Adipose tissue (tissue), 3 donors: ENCODE data around the gene CLINT1. TPM values are rescaled to one million over a fixed set of nuclear protein-coding genes. Genes with fewer than 3 reads are reported as not detected.

ENCODE experiments used
- H3K27ac ChIP-seq: one replicate; pipeline ENCODE4 v1.5.1; 2013; ENCODE audit warnings: low read depth, low read length
- WGBS, 3 donors: extraction: QIAGEN DNeasy Blood & Tissue Kit; methylation state at CpG; one replicate each; pipeline ENCODE4 v1.1.7; 2013; 5-methylcytosine and 5-hydroxymethylcytosine counted together
- polyA plus RNA-seq, 3 donors: library from polyadenylated mRNA; stranded (reverse); fragments of 200-250 nt; gene quantifications; one replicate each; pipeline ENCODE4 v1.2.3, GENCODE V29; 2013
- donor health status: healthy with polysubstance abuse.
- donor health status: Bipolar disorder and iron deficiency.
- donor health status: healthy.

CLINT1 gene
- polyA plus RNA-seq, 3 donors = 29.6 to 41.2 (median 29.7) TPM

- WGBS, 3 donors = 36 to 55% (median 43%) methylated on average over 8 of the region's 8 CpGs
- no peak overlapping the region for H3K27ac ChIP-seq
These were observed 30.6 kb downstream of the CLINT1 start for GRCh38 chr5:157828105-157828943.

- no peak overlapping the region for H3K27ac ChIP-seq
- WGBS, 3 donors = 9 to 10% (median 10%) methylated on average over 3 of the region's 3 CpGs
These were observed 31.5 kb downstream of the CLINT1 start for GRCh38 chr5:157827423-157827822.

GRCh38 chr5:157823655-157824054, 35.3 kb downstream of the CLINT1 start:
- H3K27ac ChIP-seq = no peak overlapping the region
- 95 to 98% (median 97%) methylated on average over 8 of the region's 8 CpGs for WGBS, 3 donors

GRCh38 chr5:157821822-157822622, 36.9 kb downstream of the CLINT1 start:
- WGBS, 3 donors = 85 to 92% (median 88%) methylated on average over 7 of the region's 7 CpGs
- H3K27ac ChIP-seq = no peak overlapping the region

- 86 to 94% (median 90%) methylated on average over 1 of the region's 1 CpG for WGBS, 3 donors
- H3K27ac ChIP-seq = no peak overlapping the region
These were observed 37.5 kb downstream of the CLINT1 start for GRCh38 chr5:157821405-157821804.

- H3K27ac ChIP-seq = no peak overlapping the region
- 20 to 31% (median 27%) methylated on average over 6 of the region's 6 CpGs for WGBS, 3 donors
These were observed 38.2 kb downstream of the CLINT1 start for GRCh38 chr5:157820593-157821252.

- WGBS, 3 donors = 41 to 61% (median 52%) methylated on average over 3 of the region's 3 CpGs
- no peak overlapping the region for H3K27ac ChIP-seq
These were observed 39.3 kb downstream of the CLINT1 start for GRCh38 chr5:157819502-157820115.

GRCh38 chr5:157818368-157818767, 40.6 kb downstream of the CLINT1 start:
- 90 to 95% (median 92%) methylated on average over 2 of the region's 2 CpGs for WGBS, 3 donors
- H3K27ac ChIP-seq = no peak overlapping the region

- WGBS, 3 donors = 91 to 96% (median 96%) methylated on average over 2 of the region's 2 CpGs
- no peak overlapping the region for H3K27ac ChIP-seq
These were observed 41.0 kb downstream of the CLINT1 start for GRCh38 chr5:157817928-157818327.

- 43 to 79% (median 54%) methylated on average over 5 of the region's 5 CpGs for WGBS, 3 donors
- H3K27ac ChIP-seq = no peak overlapping the region
These were observed 41.6 kb downstream of the CLINT1 start for GRCh38 chr5:157817387-157817702.

- no peak overlapping the region for H3K27ac ChIP-seq
- WGBS, 3 donors = 31 to 53% (median 42%) methylated on average over 1 of the region's 1 CpG
These were observed 42.1 kb downstream of the CLINT1 start for GRCh38 chr5:157816682-157817386.

GRCh38 chr5:157812086-157812485, 46.9 kb downstream of the CLINT1 start:
- 80 to 87% (median 85%) methylated on average over 2 of the region's 2 CpGs for WGBS, 3 donors
- H3K27ac ChIP-seq = no peak overlapping the region

- WGBS, 3 donors = 82 to 92% (median 85%) methylated on average over 2 of the region's 2 CpGs
These were observed 50.9 kb downstream of the CLINT1 start for GRCh38 chr5:157808043-157808442.

GRCh38 chr5:157802736-157803135, 56.2 kb downstream of the CLINT1 start:
- H3K27ac ChIP-seq = no peak overlapping the region
- WGBS, 3 donors = 93 to 99% (median 97%) methylated on average over 6 of the region's 6 CpGs

More at GRCh38 chr5:157808043-157808442, 50.9 kb downstream of the CLINT1 start:
- H3K27ac ChIP-seq = no peak overlapping the region

- WGBS, 3 donors = 81 to 86% (median 83%) methylated on average over 1 of the region's 1 CpG
- H3K27ac ChIP-seq = no peak overlapping the region
These were observed 58.8 kb downstream of the CLINT1 start for GRCh38 chr5:157800137-157800536.

- H3K27ac ChIP-seq = no peak overlapping the region
- 93 to 98% (median 95%) methylated on average over 1 of the region's 1 CpG for WGBS, 3 donors
These were observed 59.4 kb downstream of the CLINT1 start for GRCh38 chr5:157799578-157799977.

GRCh38 chr5:157793301-157793700, 65.6 kb downstream of the CLINT1 start:
- 66 to 79% (median 76%) methylated on average over 4 of the region's 4 CpGs for WGBS, 3 donors
- no peak overlapping the region for H3K27ac ChIP-seq

GRCh38 chr5:157785801-157786200, 73.1 kb downstream of the CLINT1 start:
- WGBS, 3 donors = 90 to 93% (median 92%) methylated on average over 3 of the region's 3 CpGs
- H3K27ac ChIP-seq = no peak overlapping the region
